HG02852 (cell line): Measurements from ENCODE around the gene BLACAT1.

ENCODE experiments used
- ATAC-seq: cut with Tn5 transposase; IDR thresholded peaks from one replicate; pipeline ENCODE4 v1.9.1; 2021; ENCODE audit warnings: mild to moderate bottlenecking, moderate library complexity; ENCODE audit not compliant: unreplicated experiment

Gene BLACAT1

GRCh38 chr1:205455581-205456382, at the start of gene BLACAT1:
TSS of gene BLACAT1 (minus strand) at chr1:205456045.
- ATAC-seq, result no peak

- no peak for ATAC-seq
These were observed 49.4 kb upstream of the BLACAT1 start for GRCh38 chr1:205505076-205505729.

GRCh38 chr1:205504311-205505075, 48.6 kb upstream of the BLACAT1 start, which contains the start of gene CDK18:
TSS of gene CDK18 (plus strand) at chr1:205504669. CDS start at chr1:205523168, 18,499 bp downstream.
- ATAC-seq, result no peak

GRCh38 chr1:205502992-205503391, 47.1 kb upstream of the BLACAT1 start:
- no peak for ATAC-seq

- no peak for ATAC-seq
These were observed 46.4 kb upstream of the BLACAT1 start for GRCh38 chr1:205502111-205502810.

DNA sequence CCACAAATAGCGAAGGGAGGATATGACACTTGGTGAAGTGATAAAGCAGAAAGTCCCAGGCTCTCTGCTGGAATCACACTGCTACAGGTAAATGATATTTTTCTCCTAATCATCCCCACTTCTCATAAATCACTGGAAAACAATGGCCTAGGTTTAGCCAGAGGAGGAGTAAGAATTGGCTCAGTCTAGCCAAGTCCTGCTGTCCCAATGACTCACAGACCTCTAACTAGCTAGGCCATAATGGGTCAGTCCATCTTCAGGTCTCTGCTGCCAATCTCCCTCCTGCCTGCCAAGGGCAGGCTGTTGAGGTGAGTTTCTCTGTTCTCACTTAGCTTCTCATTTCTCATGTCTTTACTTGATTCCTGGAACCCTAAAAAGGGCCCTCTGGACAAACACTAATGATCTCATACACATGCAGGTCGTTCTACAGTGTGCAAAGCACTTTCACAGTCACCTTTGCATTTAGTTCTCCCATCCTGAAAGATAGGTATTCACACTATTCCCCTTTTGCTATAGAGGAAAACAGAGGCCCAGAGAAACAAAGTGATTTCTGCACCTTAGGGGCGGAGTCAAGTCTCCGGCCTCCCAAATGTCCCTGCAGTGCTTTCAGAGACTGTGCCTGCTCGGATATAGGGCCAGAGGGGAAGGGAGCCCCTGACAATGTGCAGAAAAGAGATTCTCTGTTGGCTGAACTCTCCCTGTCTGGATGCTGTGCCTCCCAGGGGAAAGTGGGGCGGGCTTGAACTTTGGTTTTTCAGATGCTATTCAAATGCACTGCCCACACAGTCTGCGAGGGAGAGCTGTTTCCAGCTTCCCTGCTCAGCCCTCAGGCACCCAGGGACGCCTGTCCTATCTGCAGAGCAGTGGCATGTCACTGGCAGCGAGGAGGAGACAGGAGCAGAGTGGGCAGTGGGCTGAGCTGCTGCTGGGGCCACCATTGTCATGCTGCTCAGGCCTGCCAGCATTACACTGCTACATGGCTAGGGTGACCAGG, 44.7 kb upstream of the BLACAT1 start:
- ATAC-seq, result no peak

DNA sequence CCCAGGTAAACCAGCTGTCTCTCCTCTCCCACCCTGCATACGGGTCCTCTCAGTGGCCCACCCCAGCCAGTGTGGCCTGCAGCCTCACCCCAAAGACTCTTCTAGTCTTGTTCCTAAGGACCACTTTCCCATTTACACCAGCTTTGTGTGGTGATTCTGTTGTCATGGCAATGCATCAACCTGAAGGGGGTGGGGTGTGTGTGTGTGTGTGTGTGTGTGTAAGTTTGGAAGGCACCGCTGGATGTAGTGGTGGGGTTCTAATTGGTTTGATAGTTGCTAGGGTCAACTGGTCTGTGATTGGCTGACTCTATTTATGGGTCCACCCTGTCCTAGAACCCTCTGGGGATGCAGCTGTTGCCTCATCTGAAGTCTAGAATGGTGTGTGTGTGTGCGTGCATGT, 43.9 kb upstream of the BLACAT1 start:
- no peak for ATAC-seq

DNA sequence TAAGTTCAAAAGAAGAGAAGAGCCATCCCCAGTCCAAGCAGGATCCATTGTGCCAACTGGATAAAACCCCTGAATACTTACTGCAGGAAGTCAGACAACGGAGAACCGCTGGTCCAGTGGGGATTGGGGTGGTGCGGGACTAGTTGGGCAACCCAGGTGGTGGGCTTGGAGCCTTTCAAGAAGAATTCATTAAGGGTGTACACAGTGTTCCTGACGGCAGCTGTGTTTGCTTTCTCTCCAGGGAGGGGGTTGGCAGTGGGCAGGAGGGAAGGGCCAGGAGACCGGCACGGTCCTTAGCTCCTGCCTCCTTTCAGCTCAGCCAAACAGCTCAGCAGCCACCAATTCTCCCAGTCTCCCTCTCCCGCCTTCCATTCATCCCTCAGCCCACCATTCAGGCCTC, 41.5 kb upstream of the BLACAT1 start:
- no peak for ATAC-seq

GRCh38 chr1:205496661-205497060, 40.8 kb upstream of the BLACAT1 start:
- no peak for ATAC-seq

DNA sequence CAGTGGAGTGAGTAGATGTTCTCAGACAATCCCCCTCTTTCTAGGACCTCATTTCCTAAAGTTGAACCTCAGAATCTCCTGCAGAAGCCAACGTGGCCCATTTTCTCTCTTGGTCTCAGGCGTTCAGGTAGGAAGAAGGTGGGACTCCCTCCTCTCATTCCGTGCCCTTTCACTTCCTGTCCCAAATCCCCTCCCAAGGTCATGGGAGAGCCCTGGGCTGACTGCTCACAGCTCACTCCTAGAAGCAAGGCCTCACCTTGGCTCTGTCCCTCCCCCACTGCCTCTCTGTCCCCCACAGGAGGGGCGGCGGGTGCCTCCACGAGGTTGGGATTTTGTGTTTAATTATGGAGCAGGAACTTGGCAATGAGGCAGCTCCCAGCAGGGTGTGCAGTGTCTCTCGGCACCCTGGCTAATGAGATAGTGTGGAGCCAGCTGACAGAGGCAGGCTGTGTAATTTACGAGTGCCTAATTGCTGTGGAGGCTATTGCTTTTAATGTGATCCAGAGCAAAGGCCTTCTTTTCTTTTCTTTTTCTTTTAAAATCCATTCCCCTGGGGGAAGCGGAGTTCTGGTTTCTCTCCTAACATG, 39.5 kb upstream of the BLACAT1 start:
- no peak for ATAC-seq

GRCh38 chr1:205494115-205494514, 38.3 kb upstream of the BLACAT1 start:
- ATAC-seq, result no peak

DNA sequence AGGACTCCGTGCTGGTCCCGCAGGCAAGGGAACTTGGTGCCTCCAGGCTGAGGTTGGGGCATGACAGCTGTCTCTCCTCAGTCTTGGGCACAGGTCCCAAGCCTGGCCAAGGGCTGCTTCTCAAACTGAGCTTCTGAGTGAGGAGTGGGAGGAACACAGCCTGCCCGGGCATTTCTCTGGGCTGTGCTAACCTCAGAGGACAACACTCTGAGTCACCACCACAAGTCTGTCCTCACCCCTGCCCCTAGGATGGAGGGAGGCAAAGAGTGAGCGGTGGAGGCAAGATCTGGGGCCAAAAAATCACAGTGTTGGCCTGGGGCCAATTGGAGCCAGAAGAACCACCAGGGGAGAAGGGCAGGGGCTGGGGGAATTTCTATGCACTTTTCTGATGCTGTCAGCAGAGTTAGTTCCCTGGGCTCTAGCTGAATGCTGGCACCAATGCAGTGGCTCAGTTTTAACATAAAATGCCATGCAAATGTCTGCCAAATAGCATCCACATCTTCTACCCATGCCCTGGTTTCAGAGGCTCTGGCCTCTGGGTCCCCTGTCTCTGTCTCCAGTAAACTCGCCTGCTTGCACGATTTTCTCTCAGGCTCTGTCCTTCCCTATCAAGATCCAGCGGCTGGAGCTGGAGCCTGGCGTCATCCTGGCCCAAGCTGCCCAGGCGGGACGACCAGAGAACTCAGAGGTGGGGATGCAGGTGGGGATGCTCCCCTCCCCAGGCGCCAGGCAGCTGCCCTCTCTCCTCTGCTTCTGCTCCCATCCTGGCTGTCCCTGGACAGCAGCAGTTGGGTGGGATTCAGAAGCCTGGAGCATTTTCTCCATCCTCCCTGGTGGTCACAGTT, 37.6 kb upstream of the BLACAT1 start:
- no peak for ATAC-seq

DNA sequence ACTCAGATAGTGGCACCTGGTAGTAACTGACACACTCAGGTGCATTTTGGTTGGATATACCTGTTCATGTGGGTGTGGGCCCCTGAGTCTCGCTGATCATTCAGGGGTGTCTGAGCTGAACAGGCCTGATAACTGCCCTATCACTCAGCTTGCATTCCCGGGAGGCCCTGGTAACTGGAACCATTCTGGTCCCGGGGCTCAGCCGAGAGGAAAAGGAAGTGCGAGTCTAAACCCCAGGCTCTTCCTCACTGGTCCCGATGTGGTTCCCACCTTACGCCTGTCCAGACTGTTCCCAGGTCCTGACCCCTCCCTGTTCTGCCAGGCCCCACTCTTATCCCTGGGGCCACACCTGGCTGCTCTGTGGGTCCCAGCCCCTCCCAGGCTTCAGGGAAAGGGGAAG, 36.9 kb upstream of the BLACAT1 start:
- ATAC-seq, result no peak

- no peak for ATAC-seq
These were observed 36.4 kb upstream of the BLACAT1 start for GRCh38 chr1:205492201-205492667.

- no peak for ATAC-seq
These were observed 35.9 kb upstream of the BLACAT1 start for GRCh38 chr1:205491794-205492193.

GRCh38 chr1:205488074-205488723, 32.4 kb upstream of the BLACAT1 start:
- ATAC-seq, result no peak

GRCh38 chr1:205486258-205486657, 30.4 kb upstream of the BLACAT1 start:
- ATAC-seq, result no peak
